HG02610 (cell line): ENCODE data around the gene HSPG2.
"Not testable (repeated sequence)": the region's sequence is repeated elsewhere in the genome, so short reads cannot be mapped to it uniquely, and the experiment has no call there.

ENCODE experiments used
- ATAC-seq: cut with Tn5 transposase; IDR thresholded peaks from one replicate; pipeline ENCODE4 v1.9.1; 2021; ENCODE audit warnings: mild to moderate bottlenecking, moderate library complexity; ENCODE audit not compliant: unreplicated experiment

Gene HSPG2

GRCh38 chr1:21937034-21937371 is at the start of gene HSPG2:
HSPG2 (minus strand) TSS chr1:21937310; CDS start chr1:21937217, 93 bp downstream.
- no peak for ATAC-seq

DNA sequence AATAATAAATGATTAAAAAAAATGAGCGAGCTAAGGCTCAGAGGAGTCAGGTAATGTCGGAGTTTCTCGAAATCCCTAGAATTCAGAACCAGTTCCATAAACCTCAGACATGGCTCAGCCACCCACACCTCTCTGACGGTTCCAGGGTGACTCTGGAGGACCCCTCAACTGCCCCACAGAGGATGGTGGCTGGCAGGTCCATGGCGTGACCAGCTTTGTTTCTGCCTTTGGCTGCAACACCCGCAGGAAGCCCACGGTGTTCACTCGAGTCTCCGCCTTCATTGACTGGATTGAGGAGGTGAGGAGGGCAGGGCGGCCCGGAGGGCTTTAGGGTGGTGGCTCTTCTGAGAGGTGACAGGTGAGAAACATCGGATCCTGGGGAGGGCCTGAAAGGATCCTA is 49.3 kb upstream of the HSPG2 start:
- ATAC-seq, result not testable (repeated sequence)

GRCh38 chr1:21985893-21986292 is 48.8 kb upstream of the HSPG2 start:
- not testable (repeated sequence) for ATAC-seq

DNA sequence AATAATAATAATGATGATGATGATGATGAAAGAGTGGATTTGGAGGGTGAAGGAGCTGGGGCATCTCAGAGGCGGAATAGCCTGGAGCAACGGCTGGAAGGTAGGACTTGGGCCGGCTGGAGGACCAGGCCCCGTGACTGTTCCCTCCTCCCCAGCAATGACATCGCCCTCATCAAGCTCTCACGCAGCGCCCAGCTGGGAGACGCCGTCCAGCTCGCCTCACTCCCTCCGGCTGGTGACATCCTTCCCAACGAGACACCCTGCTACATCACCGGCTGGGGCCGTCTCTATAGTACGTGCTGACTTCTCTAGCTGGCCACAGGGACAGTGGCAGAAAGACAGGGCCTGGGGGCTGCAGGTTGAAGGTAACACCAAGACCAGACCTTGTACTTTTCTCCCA is 46.4 kb upstream of the HSPG2 start:
- ATAC-seq, result not testable (repeated sequence)

GRCh38 chr1:21982122-21982521 is 45.0 kb upstream of the HSPG2 start:
- ATAC-seq, result not testable (repeated sequence)

DNA sequence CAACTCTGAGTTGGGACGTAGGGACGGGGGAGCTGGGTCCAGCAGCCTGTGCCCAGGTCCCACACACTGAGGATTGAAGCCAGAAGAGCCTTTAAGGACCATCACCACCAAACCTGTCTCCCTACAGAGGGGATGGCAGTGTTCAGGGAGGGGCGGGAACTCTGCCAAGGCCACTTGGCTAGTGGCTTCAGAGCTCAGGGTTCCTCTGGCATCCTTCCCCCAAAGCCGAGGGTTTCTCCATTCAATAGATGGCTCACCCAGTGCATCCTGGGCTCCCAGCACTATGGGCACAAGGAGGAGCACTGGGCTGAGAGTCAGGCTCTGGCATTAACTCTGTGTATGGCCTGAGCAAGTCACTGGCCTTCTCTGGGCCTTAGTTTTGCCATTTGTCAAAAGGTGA is 44.1 kb upstream of the HSPG2 start:
- not testable (repeated sequence) for ATAC-seq

DNA sequence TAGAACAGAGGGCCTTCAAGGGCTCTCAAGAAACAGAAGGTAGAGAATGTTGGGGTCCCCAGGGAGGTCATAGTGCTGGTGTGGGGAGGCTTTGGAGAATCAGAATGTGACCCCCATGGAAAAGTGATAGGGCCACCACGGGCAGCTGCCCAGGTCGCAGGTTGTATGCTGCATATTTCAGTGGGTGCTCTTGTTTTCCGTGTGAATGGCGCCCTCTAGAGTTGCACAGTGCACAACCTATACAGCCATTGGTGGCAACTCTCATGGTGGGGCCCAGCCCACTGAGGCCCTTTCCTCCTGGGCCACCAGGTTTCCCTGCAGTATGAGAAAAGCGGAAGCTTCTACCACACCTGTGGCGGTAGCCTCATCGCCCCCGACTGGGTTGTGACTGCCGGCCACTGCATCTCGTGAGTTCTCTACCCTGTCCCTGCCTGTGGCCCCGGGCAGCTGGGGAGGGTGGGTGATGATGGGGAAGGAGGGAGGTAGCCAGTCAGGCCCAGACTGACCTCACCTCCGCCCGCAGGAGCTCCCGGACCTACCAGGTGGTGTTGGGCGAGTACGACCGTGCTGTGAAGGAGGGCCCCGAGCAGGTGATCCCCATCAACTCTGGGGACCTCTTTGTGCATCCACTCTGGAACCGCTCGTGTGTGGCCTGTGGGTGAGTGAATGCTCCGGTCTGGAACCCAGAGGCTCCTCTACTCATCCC is 43.6 kb upstream of the HSPG2 start:
- ATAC-seq, result not testable (repeated sequence)

DNA sequence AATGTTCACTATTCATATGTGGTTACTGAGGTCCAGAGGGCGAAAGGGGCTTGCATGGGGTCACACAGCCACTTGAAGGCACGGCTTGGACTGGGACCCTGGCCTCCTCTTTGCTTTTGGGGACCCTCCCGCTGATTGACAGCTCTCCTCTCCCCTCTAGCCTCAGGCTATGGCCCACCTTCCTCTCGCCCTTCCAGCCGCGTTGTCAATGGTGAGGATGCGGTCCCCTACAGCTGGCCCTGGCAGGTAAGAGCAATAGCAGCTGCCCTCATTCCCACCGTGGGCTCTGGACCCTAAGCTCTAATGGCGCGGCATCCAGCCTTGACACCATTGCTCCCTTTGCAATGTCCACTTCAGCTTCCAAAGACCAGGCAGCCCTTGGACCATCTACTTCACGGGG is 41.1 kb upstream of the HSPG2 start:
- not testable (repeated sequence) for ATAC-seq

- ATAC-seq, result not testable (repeated sequence)
Observed at GRCh38 chr1:21976703-21977239, 39.7 kb upstream of the HSPG2 start, which contains the start of gene CELA3B. CELA3B (plus strand) TSS chr1:21977022; CDS start chr1:21977040, 18 bp downstream.

- not testable (repeated sequence) for ATAC-seq
Observed at GRCh38 chr1:21975296-21975695, 38.2 kb upstream of the HSPG2 start.

- not testable (repeated sequence) for ATAC-seq
Observed at GRCh38 chr1:21974699-21975098, 37.6 kb upstream of the HSPG2 start.

DNA sequence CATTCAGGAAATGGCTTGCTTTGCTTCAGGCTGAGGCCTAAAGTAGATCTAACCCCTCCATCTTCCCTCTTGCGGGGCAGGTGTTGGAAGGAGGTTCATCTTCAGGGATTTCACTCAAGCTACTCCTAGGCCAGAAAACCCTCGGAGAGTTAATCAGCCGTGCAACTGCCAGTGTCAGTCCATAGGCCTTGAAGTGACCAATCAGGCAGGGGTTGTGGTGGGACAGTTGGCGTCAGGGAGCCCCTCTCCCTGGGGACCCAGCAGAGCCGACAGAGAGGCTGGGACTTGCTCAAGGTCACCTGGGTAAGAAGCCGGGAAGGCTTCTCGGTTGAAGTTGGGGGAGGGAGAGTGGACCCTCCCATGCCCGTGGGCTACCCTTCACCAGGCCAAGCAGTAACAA is 36.8 kb upstream of the HSPG2 start:
- not testable (repeated sequence) for ATAC-seq

- not testable (repeated sequence) for ATAC-seq
Observed at GRCh38 chr1:21972973-21973441, 35.9 kb upstream of the HSPG2 start.

GRCh38 chr1:21970523-21970922 is 33.4 kb upstream of the HSPG2 start:
- ATAC-seq, result not testable (repeated sequence)

DNA sequence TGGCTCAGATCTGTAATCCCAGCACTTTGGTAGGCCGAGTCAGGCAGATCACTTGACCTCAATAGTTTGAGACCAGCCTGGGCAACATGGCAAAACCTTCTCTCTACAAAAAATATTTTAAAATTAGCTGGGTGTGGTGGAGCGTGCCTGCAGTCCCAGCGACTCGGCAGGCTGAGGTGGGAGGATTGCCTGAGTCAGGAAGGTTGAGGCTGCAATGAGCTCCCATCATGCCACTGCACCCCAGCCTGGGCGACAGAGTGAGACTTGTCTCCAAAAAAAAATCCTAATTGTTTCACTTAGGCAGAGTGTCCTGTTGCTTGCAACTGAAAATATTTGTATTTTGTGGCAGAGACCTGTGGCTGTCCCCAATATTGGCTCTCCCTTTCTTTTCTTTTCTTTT is 32.0 kb upstream of the HSPG2 start:
- ATAC-seq, result not testable (repeated sequence)

- not testable (repeated sequence) for ATAC-seq
Observed at GRCh38 chr1:21967216-21967615, 30.1 kb upstream of the HSPG2 start.

DNA sequence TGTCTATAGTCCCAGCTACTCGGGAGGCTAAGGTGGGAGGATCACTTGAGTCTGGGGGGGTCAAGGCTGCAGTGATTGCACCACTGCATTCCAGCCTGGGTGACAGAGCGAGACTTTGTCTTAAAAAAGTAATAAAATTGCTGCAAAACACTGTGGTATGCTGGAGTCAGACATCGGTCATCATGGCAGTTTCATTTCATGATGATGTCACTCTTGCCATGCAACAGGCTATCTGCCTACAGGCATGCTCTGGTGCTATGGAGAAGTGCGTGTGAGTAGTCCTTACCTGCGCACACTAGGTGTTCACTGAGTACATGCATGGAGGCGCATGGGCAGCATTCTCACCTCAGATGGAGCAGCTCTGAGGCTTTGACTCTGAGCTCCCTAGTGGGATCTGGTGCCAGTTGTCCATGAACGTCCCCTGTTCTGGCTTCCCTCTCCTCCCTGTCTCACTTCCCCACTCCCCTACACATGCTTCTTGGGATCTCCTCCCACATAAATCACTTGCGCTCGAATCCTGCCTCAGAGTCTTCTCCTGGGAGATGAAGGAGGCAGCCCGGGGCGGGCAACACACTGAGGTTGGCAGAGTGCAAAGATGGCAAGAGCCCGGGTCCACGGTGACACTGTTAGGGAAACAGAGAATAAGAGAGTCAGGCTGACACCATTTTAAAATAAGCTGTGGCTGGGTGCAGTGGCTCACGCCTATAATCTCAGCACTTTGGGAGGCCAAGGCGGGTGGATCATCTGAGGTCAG is 29.3 kb upstream of the HSPG2 start:
- no peak for ATAC-seq

GRCh38 chr1:21963477-21964217 is 26.5 kb upstream of the HSPG2 start:
- ATAC-seq, result peak; percentile 44

DNA sequence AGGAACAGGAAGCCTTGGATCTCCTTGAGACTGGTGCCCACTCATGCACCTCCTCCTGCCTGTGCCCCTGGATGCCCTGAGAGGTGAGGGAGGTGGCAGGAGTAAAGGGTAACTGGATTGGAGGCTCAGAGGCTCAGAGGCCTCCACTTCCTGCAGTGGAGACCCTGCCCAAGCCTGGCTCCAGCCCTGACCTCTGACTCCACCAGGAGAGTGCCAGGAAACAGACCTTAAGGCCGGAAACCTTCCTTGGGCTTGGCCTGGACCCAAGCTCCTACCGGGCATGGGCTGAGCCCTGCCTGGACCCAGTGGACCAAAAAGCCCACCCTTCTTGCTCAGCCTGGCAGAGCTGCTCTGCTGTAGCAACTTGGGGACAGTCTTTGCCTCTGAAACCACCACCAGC is 24.7 kb upstream of the HSPG2 start:
- ATAC-seq, result no peak

DNA sequence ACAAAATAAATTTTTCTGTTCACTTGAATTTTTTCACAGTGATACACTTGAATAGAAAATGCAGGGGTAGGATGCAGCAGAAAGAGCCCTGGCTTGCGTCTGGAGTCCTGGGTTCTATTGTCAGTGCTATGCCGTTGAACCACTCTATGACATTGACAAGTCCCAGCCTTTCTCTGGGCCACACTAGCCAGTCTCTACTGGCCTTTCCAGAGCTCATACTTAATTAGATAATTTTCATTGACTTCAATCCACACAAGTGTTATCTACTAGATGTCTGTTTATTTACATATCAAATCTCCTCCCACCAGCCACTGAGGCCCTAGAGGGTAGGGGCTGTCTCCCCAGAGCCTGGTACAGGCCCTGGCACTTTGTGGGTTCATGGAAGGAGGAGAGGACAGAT is 24.2 kb upstream of the HSPG2 start:
- no peak for ATAC-seq
